NCI-H187 (cell line): ENCODE measurements around the gene SAP30L.

ENCODE experiments used
- DNase-seq, 2 experiments: peaks; one replicate each; lab custom pipeline; 2025; lab: John Stamatoyannopoulos, UW

SAP30L gene, protein sequence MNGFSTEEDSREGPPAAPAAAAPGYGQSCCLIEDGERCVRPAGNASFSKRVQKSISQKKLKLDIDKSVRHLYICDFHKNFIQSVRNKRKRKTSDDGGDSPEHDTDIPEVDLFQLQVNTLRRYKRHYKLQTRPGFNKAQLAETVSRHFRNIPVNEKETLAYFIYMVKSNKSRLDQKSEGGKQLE

GRCh38 chr5:154445422-154446194 is at the start of gene SAP30L:
SAP30L (plus strand) TSS chr5:154445997; CDS start chr5:154446605, 608 bp downstream.
- peak; percentile 78 to 80 for DNase-seq

DNA sequence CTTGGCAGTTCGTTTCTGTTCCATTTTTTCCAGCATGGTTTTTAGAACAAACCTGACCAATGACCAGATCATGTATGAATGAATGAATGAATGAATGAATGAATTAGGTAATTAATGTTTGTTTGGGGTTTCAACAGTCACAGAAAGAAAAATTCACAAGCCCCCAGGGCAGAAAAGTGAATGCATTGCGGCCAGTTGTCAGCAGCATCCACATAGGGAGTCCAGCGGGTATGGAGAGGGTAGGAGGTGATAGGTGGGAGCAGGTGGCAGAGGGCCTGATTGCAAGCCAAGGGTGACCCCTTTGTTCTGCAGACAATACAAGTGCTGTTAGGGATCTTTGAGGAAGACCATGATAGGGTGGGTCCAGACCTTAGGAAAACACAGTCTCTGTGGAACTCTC is 49.7 kb upstream of the SAP30L start:
- DNase-seq, result no peak

DNA sequence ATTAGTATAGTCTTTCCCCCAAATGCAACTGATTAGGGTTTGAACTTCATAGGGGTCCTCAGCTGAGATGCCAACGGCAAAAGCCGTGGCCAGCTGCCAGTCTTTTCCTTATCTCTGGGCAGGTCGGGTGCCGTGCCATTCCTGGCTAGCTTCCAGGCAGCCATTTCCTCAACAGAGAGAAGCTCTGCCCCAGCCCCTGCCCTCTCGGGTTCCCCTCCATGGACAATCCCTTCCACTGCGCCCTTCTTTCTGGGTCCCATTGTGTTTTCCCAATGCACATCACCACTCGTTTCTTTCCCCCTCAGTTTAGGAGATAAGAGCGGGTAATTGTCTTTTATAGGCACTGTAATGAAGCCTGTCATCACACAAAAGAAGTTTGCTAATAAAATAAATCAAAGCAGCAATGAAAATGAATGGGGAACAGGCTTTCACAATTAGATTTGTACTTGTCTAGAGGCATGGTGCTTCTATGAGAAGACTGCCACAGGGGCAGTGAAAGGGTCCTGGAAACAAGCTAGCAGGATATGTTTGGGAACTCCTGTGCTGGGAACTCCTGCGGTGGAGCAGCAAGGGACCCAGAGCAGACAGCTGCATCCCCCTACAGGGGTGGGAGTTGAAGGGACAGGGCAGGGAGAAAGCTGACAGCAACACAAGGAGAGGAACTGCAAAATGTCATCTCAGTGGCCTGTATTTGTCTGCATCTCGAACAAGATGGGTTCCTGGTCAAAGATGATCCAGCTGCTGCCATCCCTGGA is 48.0 kb upstream of the SAP30L start:
- DNase-seq, result no peak

GRCh38 chr5:154400678-154401077 is 45.1 kb upstream of the SAP30L start:
- no peak for DNase-seq

GRCh38 chr5:154401355-154401754 is 44.4 kb upstream of the SAP30L start:
- no peak for DNase-seq

DNA sequence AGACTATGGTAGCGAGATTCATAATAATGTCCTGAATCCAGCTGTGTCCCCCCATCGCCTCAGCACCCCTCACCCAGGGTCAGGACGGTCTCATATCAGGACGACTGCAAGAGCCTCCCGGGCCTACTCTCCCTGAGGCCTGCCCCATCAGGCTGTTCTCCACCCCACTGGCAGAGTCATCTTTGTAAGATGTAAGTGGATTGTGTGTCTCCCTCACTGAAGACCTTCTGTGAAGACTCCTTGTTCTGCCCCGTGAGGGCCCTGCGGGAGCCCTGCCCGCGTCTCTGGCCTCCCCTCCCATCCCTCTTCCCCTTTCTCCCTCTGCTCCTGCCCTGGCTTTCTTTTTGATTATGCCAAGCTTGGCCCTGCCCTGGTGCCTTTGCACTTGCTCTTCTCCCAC is 43.9 kb upstream of the SAP30L start:
- no peak for DNase-seq

- no peak for DNase-seq
Measured at GRCh38 chr5:154402611-154403010, 43.2 kb upstream of the SAP30L start.

DNA sequence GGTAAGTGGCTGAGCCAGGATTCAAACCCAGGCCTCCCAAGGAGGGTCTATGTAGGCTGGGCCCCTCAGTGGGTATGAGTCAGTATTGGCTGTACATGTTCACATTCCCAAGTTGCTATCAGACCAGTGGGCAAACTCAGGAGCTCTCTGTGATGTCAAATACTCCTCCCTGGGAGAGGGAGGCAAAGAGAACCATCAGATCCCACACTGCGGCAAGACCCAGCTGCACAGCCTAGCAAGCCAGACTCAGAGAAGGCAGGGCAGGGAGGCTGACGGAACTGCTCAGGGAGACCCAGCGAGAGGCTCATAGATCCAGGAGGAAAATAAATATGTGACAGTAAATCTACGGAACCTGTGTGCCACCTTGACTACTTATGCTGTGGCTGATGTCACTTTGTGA is 42.6 kb upstream of the SAP30L start:
- DNase-seq, result no peak

DNA sequence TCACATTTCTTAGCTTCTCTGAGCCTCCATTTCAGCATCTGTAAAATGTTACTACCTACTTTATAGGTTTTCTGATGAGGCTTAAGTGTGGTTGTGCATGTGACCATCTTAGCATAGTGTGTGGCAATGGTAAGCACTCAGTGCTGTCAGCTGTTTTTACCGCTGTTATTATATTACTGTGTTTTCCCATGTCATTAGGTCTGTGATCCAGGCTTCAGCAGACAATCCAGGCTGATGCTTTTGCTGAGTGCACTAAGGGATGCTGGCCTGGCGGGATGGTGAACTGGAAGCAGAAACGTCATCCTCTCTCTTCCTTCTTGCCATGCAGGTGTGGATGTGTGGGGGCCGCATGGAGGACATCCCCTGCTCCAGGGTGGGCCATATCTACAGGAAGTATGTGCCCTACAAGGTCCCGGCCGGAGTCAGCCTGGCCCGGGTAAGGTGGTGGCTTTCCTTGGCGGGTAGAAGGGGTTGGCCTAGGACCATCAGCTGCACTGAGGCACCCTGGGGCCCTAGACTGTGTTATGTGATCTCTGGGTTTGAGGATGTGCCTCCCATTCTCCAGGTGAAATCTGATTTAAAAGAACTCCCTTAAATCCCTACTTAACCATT is 41.9 kb upstream of the SAP30L start:
- DNase-seq, result no peak

GRCh38 chr5:154405078-154405792 is 40.6 kb upstream of the SAP30L start:
- DNase-seq, result peak; percentile 16 to 42

DNA sequence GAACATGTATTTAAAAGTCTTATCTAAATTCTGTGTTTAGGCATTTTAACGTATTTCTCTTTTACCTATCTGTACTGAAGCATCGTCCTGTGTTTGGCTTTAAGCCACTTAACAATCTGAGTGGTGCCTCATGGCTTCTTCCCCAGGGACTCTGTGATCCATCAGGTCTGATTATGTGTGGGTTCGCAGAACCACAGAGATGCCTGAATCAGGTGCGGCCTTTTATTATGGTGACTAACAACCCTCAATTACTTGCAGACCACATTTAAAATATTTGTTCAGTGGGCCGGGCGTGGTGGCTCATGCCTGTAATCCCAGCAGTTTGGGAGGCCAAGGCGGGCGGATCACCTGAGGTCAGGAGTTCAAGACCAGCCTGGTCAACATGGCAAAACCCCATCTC is 39.6 kb upstream of the SAP30L start:
- peak in 1 of 2 experiments; percentile 27 for DNase-seq

DNA sequence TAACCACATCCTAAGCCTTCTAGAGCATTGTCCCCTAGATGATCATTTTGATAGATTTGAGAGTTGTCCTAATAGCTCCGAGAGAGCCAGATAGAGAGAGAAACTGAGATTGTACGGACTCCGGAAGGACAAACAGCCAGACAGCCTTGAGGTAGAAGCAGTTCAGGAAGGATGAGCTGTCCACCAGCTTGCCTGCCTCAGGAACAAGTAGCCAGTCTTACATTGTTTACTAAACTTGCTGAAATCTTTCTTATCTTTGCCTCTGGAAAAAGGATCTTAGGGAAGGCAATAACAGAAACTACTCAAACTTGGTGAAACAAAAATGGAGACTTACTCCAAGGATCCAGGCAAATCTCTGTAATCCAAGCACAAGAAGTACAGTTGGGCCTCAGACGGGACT is 39.0 kb upstream of the SAP30L start:
- DNase-seq, result no peak

DNA sequence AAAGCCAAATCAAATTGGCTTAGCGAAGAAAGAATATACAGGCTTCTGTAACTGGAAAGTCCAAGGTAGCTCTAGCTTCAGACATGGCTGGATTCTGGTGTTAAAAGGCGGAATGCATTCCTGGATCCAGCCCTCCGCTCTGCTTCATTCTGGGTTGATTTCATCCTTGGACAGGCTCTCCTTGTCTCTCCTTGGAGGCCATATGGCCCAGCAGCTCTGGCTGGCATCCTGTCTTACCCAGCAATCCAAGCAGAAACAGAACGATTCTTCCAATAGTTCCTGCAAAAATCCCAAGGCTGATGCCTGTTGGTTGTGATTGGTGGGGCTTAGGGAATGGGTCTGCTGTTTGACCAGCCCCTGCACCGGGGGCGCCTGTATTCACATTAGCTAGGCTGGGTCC is 37.0 kb upstream of the SAP30L start:
- DNase-seq, result no peak

DNA sequence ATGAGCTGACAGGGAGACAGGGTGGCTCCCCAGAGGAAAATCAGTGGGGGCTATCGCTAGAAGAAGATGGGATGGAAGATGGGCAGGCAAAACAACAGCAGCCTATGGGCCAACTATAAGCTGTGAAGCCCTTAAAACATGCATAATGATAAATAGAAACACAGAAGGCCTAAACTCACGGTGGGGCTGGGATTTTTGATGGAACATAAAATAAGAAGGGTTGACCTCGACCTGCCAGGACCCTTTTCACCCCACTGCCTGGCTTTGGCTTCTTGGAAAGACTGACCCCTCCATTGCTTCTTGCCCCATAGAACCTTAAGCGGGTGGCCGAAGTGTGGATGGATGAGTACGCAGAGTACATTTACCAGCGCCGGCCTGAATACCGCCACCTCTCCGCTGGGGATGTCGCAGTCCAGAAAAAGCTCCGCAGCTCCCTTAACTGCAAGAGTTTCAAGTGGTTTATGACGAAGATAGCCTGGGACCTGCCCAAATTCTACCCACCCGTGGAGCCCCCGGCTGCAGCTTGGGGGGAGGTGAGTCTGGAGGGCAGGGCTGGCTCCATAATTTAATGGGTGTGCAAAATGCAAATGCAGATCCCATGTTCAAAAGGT is 36.5 kb upstream of the SAP30L start:
- DNase-seq, result no peak

GRCh38 chr5:154410008-154410407 is 35.8 kb upstream of the SAP30L start:
- DNase-seq, result no peak

DNA sequence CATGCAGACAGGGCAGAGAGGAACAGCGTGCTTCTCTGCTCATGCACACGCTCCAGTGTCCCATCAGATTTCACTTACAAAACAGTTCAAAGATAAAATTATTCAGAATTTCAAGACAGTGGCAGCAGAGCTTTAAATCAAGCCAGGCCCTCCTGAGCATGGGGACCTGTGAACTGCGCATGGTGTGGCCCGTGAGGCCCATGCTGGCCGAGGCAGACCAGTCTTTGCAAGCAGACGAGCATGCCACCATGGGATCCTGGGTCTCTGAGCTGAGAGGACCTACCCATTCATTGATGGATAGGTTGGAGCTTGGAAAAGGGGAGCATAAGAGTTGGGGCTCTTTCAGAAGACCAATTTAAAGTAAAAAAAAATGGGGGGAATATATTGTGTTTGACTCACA is 35.0 kb upstream of the SAP30L start:
- DNase-seq, result no peak

GRCh38 chr5:154411338-154411737 is 34.5 kb upstream of the SAP30L start:
- DNase-seq, result no peak

DNA sequence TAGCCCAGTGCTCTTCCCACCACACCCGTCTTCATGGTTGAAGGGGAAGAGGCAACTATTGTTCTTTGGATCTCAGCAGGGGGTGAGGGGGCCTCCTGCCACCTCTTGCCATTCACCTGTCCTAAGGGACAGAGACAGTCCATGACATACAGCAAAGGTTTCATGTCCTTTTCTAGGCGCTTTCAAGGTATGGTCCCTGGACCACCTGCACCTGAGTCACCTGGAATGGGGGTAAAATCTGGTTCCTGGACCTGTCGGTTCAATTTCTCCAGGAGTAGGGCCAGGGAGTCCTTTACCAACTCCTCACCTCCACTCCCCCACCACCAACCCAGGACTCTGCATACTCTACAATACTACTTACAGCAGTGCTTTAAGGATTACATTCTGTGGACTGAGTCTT is 33.5 kb upstream of the SAP30L start:
- DNase-seq, result no peak

- no peak for DNase-seq
Measured at GRCh38 chr5:154412925-154413324, 32.9 kb upstream of the SAP30L start.

GRCh38 chr5:154415114-154415513 is 30.7 kb upstream of the SAP30L start:
- no peak for DNase-seq

DNA sequence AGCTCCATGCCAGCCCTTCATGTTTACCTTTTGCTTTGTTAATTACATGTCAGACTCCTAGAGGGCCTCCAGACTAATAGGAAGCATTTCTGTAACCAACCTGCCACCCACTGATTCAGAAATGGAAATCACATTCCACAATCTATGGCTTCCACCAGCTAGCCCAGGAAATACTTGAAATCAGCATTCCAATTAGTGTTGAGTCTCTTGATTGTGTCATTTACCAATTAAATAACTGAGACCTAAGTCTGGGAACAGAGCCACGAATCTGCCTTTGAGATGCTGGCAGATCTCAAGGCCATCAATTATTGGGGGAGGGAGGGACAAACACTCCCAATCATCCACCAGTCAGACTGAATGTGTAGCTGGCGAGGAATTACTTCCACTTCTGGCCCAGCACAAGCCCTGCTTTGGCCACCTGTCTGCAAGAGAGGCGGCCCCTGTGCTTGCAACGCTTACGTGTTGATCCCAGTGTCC is 27.4 kb upstream of the SAP30L start:
- DNase-seq, result no peak
